AG08396 (cell line): ENCODE data around the gene ACTRT2.

Experiments used
- DNase-seq: peaks from one replicate; pipeline ENCODE4 v3.0.0; 2012; ENCODE audit warnings: low spot score, mixed read lengths

Gene ACTRT2

DNA sequence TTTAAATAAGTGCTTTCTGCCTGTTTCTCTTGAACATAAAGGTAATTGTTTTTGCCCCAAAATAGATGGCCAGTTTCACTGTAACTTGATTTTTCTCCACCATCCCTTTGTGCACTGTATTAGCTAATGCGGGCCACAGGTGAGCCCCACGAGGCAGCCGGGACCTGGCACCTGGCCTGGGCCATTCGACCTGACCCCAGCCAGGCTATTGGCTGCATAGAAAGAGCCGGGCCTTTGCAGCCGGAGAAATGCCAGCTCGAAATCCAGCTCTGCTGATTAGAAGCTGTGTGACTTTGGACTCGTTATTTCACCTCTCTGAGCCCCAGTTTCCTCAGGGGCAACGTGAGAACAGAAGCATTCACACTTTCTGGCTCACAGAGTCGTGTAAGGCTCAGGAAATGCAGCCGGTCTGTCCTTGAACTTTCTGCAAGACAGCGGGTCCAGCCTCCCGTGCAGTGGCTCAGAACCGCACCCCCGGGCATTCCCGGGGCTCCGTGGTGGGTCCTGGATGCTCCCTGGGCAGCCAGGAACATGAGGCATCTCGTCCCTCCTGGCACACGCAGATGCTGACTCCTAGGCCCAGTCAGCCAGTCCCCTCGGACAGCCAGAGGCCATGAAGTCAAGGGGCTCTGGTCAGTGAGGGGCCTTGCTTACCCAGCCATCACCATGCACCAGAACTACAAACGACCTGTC, 37.4 kb upstream of the ACTRT2 start:
- no peak for DNase-seq

DNA sequence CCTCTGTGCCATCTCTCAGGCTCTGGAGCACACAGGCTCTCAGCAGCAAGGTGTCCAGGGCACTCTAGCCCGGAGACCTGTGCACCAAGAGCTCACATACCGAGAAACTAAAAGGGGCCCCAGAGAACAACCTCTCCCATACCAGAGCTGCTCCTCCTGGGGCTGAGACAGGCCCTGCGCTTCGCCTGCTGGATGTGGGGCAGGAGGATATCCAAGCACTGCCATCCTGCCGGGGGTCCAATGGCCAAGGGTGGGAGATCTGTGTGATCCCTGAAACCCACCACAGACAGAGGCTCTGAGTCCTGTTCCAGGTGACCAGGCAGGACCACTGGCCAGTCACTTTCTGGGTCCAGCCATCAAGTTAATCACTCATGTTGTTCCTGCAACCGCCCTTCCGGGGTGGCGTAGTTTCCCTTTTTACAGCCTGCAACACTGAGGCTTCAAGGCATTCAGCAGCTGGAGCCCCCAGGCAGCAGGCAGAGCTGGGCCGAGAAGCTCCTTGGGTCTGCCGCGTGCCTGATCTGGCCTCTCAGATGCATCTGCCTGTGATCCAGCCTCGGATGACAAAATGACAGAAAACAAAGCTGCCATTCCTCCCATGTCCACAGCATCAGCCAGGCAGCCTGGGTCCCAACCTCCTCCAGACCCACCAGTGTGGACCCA, 36.7 kb upstream of the ACTRT2 start:
- no peak for DNase-seq

DNA sequence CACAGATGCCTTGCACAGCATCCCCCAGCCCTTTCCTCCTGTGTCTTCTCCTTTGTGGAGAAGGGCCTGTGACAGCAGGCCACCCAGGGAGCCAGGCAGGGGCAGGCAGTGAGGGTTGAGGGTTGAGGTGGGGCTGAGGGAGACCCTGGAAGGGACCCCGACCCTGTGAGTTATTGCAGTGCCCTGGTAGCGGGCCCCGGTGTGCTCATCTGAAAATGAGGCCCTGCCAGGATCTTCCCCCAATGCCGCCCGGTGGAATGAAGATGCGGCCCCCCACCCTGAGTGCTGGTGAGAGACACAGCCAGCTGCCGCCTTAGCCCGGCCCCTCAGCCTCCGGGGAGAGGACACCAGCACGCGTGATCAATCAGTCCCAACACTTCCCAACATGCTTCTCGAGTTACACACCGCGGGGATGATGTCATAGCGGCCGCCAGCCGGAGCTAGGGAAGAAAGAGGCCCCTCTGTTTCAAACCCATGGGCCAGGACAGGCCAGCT, 36.2 kb upstream of the ACTRT2 start:
- DNase-seq, result no peak

DNA sequence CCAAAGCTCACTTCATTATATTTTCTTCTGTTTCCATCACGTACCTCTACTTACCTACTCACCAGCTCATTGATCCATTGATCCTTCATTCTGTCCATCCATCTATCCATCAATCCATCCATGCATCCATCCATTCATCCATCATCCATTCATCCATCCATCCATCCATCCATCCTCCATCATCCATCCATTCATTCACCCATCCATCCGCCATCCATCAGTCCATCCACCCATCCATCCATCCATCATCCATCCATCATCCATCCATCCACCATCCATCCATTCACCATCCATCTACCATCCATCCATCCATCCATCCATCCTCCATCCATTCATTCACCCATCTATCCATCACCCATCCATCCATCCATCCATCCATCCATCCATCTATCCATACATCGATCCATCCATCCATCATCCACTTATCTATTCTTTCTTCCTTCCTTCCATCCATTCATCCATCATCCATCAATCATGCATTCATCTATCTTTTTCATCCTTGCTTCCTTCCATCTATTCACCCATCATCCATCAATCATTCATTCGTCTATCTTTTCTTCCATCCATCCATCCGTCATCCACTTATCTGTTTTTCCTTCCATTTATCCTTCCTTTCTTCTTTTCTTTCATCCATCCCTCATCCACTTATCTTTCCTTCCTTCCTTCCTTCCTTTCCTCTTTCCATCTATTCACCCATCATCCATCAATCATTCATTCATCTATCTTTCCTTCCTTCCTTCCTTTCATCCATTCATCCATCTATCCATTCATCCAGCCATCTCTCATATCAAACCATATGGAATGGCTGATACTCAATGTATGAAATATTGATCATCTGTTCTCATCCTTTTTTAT, 35.3 kb upstream of the ACTRT2 start:
- no peak for DNase-seq

DNA sequence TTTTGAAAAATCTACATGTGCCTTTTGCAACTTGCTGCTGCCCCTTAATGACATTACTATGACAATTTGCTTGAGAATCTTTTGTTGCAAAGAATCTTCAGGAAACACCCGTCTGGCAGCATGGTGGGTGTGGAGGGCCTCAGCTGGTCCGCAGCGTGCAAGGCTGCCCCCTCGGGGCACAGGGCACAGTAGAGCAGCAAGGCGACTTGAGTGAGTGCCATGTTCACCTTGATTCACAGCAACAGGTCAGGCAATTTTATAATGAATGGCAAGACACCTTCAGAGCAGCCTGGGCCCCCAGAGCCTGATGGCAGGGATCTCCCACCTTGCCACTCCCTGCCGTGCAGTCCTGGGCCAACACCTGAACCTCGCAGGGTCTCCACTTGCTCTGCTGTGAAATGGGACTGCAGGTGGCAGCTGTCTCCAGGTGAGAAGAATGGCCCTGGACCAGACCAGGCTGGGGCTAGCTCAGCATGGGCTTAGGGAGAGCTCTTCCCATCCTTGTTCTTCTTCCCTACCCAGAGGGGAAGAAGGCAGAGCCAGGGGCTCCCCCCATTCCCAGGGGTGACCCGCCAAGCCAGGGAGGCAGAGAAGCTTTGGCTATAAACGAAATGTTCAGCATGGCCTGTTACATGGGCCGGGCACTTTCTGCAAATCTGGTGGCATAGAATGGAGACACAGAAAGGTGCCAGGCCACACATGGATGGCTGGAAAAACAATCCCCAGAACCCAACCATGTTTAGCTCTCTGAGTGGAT, 34.5 kb upstream of the ACTRT2 start:
- no peak for DNase-seq

DNA sequence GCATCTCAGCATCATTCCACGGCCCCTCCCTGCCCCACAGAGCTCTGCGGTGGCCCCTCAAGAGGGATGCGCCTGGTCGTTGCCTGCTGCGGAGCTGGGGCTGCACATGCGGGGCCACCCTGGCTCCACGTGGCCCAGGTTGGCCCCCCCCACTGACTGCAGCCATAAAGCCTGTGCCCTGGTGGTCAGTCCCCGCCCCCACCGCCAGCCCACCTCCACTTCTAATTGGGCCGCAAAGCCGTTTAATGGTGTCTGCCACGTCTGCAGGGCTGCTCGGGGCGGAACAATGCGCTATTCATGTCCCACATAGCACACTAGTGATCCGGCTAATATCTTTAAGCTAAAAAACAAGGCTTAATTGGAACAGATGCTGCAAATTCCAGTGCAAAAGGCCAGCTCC, 33.5 kb upstream of the ACTRT2 start:
- DNase-seq, result no peak

DNA sequence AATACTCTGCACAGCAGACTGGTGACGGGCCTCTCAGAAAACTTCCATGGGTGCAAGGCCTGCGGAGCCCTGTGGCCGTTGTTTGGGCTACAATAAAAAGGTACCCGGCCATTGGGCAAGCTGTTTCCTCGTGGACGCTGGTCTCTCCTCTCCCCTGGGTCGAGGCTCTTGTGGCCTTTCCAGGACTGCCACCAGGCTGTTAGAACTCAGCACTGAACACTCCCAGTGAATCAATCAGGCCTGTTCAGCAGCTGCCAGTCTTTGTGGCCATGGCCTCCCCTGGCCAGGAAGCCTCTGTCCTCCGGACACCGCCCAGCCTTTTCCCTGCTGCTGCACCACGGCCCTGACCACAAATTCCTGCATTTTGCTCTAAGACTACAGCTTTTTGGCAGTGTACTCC, 33.0 kb upstream of the ACTRT2 start:
- no peak for DNase-seq

DNA sequence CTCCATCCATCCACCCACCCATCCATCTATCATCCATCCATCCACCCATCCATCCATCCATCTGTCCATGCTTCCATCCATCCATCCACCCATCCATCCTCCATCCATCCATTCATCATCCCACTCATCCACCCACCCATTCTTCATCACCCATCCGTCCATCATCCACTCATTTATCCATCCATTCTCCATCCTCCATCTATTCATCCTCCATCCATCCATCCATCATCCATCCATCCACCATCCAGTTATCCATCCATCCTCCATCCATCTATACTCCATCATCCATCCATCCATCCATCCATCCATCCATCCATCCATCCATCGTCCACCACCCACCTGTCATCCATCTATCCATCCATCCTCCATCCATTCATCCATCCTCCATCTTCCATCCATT, 32.1 kb upstream of the ACTRT2 start:
- DNase-seq, result no peak

DNA sequence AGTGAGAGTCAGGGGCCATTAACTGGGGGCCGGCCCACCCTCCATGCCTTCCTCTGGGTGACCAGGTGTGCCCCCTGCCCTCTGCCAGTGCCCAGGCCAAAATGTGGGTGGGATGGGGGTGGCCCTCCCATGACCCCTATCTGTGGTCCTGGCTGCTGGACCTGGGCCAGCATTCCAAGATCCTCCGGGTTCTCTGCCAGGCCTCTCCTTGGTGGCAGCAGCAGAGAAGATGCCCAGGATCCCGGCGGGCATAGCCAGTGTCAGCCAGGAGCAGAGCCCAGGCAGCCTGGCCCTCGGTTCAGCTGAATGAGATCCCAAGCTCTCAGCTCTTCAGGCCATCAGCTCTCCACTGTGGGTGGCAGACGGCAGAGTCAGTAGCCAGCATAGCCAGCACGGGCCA, 31.3 kb upstream of the ACTRT2 start:
- no peak for DNase-seq

DNA sequence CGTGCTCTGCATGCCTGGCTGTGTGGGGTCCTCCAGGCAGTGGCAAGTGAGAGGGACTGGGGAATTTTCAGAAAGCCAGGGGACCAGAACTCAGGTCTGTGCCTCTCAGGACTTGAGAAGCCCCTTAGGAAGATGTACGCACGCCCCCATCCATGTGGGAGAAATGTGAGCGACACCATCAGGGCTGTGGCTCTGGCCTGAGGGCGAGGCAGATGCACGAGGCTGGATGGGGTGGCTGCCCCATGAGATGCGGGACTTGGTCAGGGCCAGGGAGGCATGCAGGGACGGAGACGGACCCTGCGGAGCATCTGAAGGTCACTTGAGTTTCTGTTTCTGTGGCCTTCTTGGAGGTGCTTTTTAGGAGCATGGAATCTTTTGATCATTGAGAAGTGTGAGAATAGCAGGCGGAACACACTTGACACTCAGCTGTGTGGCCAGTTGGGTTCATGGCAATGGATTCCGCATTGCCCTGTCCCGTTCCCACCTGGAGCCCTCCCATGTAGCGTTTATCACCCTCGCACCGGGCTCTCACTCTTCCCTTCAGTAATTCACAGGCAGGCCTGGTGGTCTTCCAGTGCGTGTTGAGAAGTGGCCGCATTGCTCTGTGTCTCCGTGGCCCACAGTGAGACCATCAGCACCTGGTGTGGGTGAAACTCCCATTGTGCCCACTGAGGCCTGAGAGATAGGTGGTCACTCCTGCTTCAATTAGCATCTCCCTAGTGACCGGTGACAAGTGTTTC, 30.7 kb upstream of the ACTRT2 start:
- no peak for DNase-seq

DNA sequence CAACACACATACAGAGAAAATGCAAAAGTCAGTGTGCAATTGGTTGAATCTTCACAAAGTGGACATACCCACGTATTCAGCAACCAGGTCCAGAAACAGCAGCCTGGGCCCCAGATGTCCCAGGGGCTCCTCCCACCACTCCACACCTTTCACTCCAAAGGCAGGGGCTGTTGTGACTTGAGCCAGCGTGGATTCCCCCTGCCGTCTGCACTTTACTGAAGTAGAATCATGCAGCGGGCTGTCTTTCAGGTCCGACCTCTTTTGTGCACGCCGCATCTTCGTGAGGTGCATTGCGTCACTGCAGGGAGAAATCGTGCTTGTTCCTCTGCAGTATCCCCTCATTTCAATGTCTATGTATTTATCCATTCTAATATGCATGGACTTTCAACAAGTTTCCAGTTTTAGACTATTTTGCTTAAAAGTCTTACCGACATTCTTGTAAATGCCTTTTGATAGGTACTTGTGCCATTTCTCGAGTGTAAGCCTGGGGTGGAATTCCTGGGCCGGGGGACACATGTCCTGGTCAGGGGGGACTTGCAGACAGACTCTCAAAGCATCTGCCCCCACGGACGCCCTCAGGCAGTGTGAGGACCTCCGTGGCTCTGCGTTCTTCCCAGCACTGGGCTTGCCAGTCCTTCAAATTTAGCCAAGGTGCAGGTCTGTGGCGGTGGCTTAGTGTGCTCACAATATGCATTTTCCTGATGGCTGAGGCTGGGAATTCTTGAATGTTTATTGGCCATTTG, 29.3 kb upstream of the ACTRT2 start:
- no peak for DNase-seq

DNA sequence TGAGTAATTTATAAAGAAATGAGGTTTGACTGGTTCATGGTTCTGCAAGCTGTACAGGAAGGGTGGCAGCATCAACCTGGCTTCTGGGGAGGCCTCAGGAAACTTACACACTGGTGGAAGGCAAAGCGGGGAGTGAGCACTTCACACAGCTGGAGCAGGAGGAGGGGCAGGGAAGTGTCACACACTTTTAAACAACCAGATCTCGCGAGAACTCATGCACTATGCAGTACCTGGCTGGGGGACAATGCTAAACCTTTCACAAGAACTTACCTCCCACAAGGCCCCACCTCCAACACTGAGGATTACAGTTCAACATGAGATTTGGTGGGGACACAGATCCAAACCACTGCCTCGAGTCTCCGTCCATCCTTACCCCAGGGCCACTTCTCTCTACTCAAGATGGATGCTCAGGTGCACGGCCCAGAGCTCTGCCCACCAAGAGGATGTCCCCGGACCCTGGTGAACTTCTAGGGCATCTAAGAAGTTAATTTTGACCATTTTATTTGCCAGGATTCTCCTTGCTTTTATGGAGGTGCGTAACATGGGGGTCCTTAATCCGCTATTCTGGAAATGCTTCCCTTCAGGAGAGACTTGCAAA, 22.7 kb upstream of the ACTRT2 start:
- DNase-seq, result no peak

DNA sequence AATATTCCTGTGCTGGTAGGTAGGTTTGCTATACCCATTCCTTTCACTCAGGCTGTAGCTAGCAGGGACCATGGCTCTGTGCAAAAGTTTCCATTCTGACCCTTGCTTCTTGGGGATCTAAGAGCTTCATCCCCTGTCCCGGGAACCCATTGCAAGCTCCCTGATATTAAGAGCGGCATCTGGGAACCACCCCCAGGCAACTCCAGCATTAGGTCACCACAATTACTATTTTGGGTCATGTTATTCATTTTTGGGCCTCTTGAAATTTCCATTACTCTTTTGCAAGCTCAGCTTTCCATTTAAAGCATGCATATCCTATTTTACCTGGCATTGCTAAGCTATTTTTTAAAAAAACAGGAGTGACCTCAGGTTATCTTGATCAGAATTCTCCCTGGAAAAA, 22.1 kb upstream of the ACTRT2 start:
- DNase-seq, result no peak

DNA sequence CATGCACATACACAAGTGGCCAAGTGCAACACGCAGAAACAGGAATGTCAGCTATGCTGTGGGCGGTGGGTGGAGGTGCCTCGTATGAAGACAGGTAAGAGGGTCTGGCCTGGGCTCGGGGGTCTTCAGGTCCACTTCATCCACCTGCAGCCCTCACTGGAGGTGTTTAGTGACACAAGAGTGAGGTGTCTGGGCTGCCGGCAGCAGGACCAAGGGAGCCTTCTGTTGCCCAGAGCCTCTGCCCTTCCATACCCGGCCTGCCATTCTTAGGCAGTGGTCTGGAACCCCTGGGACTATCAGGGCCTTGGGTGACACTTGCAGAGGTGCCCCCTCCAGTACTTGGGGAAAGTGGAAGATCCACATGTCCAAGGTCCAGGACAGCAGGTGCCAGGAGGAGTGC, 21.7 kb upstream of the ACTRT2 start:
- DNase-seq, result no peak

DNA sequence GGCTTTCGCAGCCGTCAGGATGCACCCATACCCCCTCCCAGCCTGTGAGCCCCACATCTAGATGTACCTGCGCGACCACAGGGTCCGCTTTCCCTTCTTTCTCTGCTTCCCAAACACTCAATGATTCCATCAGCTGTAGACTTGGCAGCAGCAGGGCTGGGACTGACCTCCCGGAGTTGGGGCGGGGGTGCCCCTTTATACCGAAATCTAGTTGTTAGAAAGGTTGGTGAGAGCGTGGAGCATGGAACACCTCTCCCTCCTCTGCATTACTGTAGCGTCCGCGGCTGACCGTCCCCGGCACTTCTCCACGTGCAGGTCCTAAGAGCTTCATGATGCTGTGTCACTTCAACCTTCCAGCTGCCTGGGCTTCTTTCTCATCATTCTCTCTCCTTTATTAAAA, 21.1 kb upstream of the ACTRT2 start:
- DNase-seq, result no peak

DNA sequence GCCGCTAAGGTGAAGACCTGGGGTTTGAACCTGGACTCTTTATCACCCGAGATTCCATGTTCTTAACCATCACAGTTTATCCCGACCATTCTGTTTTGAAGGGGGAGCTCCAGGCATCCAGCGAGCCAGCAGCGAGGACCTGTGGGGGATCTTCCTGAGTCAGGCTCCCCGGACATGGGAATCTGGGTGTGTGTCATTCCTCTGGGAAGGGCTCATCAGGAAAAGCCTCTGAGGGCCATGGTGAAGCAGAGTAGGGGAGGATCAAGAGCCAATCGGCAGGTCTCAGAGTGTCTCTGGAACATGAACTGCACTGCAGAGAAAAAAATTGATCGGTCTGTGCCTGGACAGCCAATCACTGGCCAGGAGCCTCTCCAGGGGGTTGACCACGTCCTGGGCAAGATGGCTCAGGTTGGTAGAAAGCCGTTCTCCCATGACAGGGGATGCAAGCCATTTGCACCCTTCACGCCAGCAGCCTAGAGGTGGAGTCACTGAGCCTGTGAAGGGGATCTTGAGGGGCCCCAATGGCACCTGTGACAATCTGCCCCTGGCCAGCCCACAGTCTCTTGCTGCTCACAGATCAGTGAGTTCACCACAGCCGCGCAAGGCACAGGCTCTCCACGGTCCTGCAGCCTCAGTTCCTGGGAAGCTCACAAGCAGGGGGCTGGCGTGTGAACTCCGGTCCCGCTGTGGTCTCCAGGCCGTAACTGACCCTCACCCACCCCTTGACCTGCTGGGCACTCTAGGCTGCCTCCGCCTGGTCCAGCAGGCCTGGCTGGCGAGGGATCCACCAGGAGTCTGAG, 20.4 kb upstream of the ACTRT2 start:
- no peak for DNase-seq

DNA sequence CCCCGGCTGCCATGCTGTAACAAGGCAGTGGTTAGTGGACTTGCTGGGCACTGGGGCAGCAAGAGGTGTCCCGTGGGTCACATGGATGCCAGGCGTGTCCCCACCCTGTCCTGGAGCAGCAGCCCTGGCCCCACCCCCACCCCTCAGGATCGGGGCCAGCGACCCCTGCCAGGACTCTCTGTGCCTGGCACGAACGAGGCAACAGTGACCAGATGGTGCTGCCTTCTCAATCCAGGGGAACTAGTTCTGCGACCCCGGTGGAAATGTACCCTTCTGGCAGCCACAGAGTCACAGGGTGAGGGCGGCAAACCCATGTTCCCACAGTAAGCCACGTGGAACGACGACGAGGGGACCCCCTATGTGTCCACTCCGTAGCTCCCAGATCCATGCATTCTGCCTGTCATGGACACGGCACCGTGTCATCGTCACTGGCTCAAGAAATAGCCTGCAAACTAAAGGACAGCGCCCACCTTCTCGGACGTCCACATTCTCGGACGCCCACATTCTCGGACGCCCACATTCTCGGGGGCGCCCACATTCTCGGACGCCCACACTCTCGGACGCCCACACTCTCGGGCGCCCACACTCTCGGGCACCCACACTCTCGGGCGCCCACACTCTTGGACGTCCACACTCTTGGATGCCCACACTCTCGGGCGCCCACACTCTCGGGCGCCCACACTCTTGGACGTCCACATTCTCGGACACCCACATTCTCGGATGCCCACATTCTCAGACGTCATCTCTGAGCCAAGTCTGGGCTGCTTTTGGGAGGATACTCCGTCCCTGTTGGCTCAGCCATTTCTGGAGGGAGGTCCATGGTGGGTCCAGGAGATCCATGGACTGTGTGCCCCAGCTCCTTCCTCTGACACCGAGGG, 19.6 kb upstream of the ACTRT2 start:
- no peak for DNase-seq

DNA sequence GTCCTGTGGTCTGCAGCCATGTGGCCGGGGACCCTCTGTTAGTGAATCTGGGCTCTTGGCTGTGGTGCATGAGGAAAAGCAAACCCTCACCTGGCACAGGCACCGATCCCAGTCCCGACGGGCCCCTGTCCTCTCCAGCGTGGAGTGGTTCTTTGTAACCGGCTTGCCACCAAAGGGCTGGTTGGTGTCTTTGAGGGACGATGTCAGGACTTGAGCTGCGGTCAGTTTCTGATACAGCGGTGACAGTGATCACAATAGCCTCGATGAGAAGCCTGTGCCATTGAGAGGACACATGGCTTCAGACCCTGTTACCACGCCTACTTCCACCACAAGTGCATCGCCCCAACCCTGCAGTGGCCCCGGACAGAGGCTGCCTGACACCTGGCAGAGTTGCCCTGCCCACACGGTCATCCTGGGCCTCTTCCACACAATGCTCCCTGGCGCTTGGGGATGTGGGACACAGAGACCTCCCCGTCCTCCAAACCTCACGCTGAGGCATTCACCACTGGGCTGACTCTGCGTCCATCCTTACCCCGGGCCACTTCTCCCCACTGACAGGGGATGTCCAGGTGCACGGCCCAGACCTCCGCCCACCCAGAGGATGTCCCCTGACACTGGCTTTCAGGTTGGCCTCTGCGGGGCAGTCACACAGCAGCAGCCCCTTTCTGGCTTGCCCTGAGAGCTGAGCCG, 18.8 kb upstream of the ACTRT2 start:
- no peak for DNase-seq
